OCI-LY3 (cell line): ENCODE measurements around the gene CCK.

Experiments used
- CTCF ChIP-seq: fragments of 200-600, 300-600 bp; sonication (generic); IDR thresholded peaks from 2 replicates; pipeline ENCODE4 v1.5.1; 2014; ENCODE audit warnings: antibody characterized with exemption, low read length, low read depth
- EZH2phosphoT487 ChIP-seq: fragments of 200-600 bp; shearing (Covaris generic); IDR thresholded peaks from 2 replicates; pipeline ENCODE4 v1.6.1; 2018; ENCODE audit warnings: antibody characterized with exemption, mixed run types, low read depth

GRCh38 chr3:42230860-42231259 is 35.1 kb downstream of the CCK start:
- TF ChIP-seq CTCF (no peak), EZH2phosphoT487 (no peak)
